Mesenchymal stem cell (in vitro differentiated cells and primary cell): ENCODE measurements around the gene GFY.

Source experiments
- DNase-seq: peaks from one replicate; pipeline ENCODE4 v3.0.0-alpha.2; 2013
- H2AFZ ChIP-seq: one replicate; pipeline ENCODE4 v1.6.1; 2013; ENCODE audit warnings: low read depth, mild to moderate bottlenecking, control low read depth, inconsistent platforms, low read length, moderate library complexity
- H2AK5ac ChIP-seq: 2 replicates; pipeline ENCODE4 v1.6.1; 2013; ENCODE audit warnings: low read length, moderate library complexity, mild to moderate bottlenecking, inconsistent platforms; ENCODE audit not compliant: severe bottlenecking
- H2BK120ac ChIP-seq: one replicate; pipeline ENCODE4 v1.6.1; 2013; ENCODE audit warnings: low read depth, mild to moderate bottlenecking, inconsistent platforms, low read length, moderate library complexity
- H2BK12ac ChIP-seq, 2 experiments: one replicate each; pipeline ENCODE4 v1.6.1; 2013; ENCODE audit warnings: inconsistent platforms in 2 of 2, low read length in 2 of 2, mild to moderate bottlenecking in 2 of 2, moderate library complexity in 2 of 2, control low read depth in 1 of 2
- H2BK15ac ChIP-seq: one replicate; pipeline ENCODE4 v1.6.1; 2013; ENCODE audit warnings: mild to moderate bottlenecking, low read depth, inconsistent platforms; ENCODE audit not compliant: poor library complexity, severe bottlenecking
- H2BK5ac ChIP-seq: 2 replicates; pipeline ENCODE4 v1.6.1; 2013; ENCODE audit warnings: low read depth, mild to moderate bottlenecking, low read length, control low read depth, inconsistent platforms; ENCODE audit not compliant: poor library complexity, severe bottlenecking
- H3K14ac ChIP-seq, 2 experiments: one replicate each; pipeline ENCODE4 v1.6.1; 2013; ENCODE audit warnings: inconsistent platforms in 2 of 2, low read length in 2 of 2, control low read depth in 1 of 2, mild to moderate bottlenecking in 1 of 2, moderate library complexity in 1 of 2
- H3K18ac ChIP-seq, 2 experiments: one replicate each; pipeline ENCODE4 v1.6.1; 2013; ENCODE audit warnings: inconsistent platforms in 2 of 2, low read length in 2 of 2, control low read depth in 1 of 2, low read depth in 1 of 2, mild to moderate bottlenecking in 1 of 2
- H3K23ac ChIP-seq, 2 experiments: one replicate each; pipeline ENCODE4 v1.6.1; 2013; ENCODE audit warnings: inconsistent platforms in 2 of 2, low read length in 2 of 2, mild to moderate bottlenecking in 2 of 2, moderate library complexity in 2 of 2, control low read depth in 1 of 2
- H3K27ac ChIP-seq: 2 replicates; pipeline ENCODE4 v1.5.1; 2013; ENCODE audit warnings: mild to moderate bottlenecking, moderate library complexity, low read length, control low read depth, inconsistent platforms; ENCODE audit not compliant: poor library complexity, severe bottlenecking
- H3K27me3 ChIP-seq, 2 experiments: 2 replicates each; pipeline versions ENCODE4 v1.6.1 to v1.7.0; 2013; ENCODE audit warnings: low read length in 2 of 2, mild to moderate bottlenecking in 2 of 2, moderate library complexity in 2 of 2, control low read depth in 1 of 2, inconsistent platforms in 1 of 2; ENCODE audit not compliant: control insufficient read depth in 1 of 2, insufficient read depth in 1 of 2
- H3K36me3 ChIP-seq, 2 experiments: 2 replicates each; pipeline versions ENCODE4 v1.6.1 to v1.7.0; 2013; ENCODE audit warnings: low read length in 2 of 2, control low read depth in 1 of 2, inconsistent platforms in 1 of 2, low read depth in 1 of 2, mild to moderate bottlenecking in 1 of 2; ENCODE audit not compliant: insufficient read depth in 2 of 2, control insufficient read depth in 1 of 2
- H3K4ac ChIP-seq, 2 experiments: one replicate each; pipeline ENCODE4 v1.6.1; 2013; ENCODE audit warnings: inconsistent platforms in 2 of 2, low read length in 2 of 2, mild to moderate bottlenecking in 2 of 2, moderate library complexity in 2 of 2, control low read depth in 1 of 2, low read depth in 1 of 2
- H3K4me1 ChIP-seq: 2 replicates; pipeline ENCODE4 v1.6.1; 2013; ENCODE audit warnings: low read depth, low read length, control low read depth; ENCODE audit not compliant: control insufficient read depth, insufficient read depth
- H3K4me2 ChIP-seq: 2 replicates; pipeline ENCODE4 v1.6.1; 2013; ENCODE audit warnings: low read length, mild to moderate bottlenecking, inconsistent platforms; ENCODE audit not compliant: poor library complexity, severe bottlenecking
- H3K4me3 ChIP-seq, 2 experiments: 2 replicates each; pipeline versions ENCODE4 v1.5.1 to v1.7.0; 2013; ENCODE audit warnings: low read length in 2 of 2, mild to moderate bottlenecking in 2 of 2, control low read depth in 1 of 2, low read depth in 1 of 2; ENCODE audit not compliant: insufficient read depth in 1 of 2
- H3K79me1 ChIP-seq: replicated peaks from 2 replicates; pipeline ENCODE4 v1.6.1; 2013; ENCODE audit warnings: mild to moderate bottlenecking, control low read depth, low read length, inconsistent platforms; ENCODE audit not compliant: poor library complexity, severe bottlenecking
- H3K9ac ChIP-seq: 2 replicates; pipeline ENCODE4 v1.7.0; 2013; ENCODE audit warnings: mild to moderate bottlenecking, low read length, moderate library complexity
- H3K9me3 ChIP-seq: 2 replicates; pipeline ENCODE4 v1.7.0; 2013; ENCODE audit warnings: mild to moderate bottlenecking, low read length; ENCODE audit not compliant: control insufficient read depth
- H4K8ac ChIP-seq: one replicate; pipeline ENCODE4 v1.6.1; 2013; ENCODE audit warnings: inconsistent platforms, mild to moderate bottlenecking, low read length, moderate library complexity
- H4K91ac ChIP-seq: one replicate; pipeline ENCODE4 v1.6.1; 2013; ENCODE audit warnings: mild to moderate bottlenecking, low read length, inconsistent platforms
- WGBS: methylation state at CpG from one replicate; pipeline ENCODE4 v1.1.7; 2013; ENCODE audit warnings: mixed read lengths; 5-methylcytosine and 5-hydroxymethylcytosine counted together

The GFY gene

GRCh38 chr19:49430678-49431329 lies 5.6 kb downstream of the GFY start:
- Histone ChIP-seq H4K91ac (no peak overlapping the region), H3K4me2 (no peak overlapping the region), H3K23ac (no peak overlapping the region), H3K18ac (no peak overlapping the region), H3K79me1 (no peaks in the 10 kb centered on the region), H3K27ac (no peak overlapping the region), H2BK12ac (no peak overlapping the region), H2AK5ac (no peak overlapping the region), H2BK5ac (no peak overlapping the region), H4K8ac (no peak overlapping the region), H2AFZ (no peak overlapping the region), H3K4me1 (peaks cover 10% of the 10 kb centered on the region), H3K27me3 (peaks cover 64 to 77% of the 10 kb centered on the region in 2 experiments), H3K9me3 (no peaks in the 10 kb centered on the region), H3K9ac (no peak overlapping the region), H3K4me3 (no peak overlapping the region), H3K4ac (no peak overlapping the region), H2BK15ac (no peak overlapping the region), H3K14ac (no peak overlapping the region), H3K36me3 (no peaks in the 10 kb centered on the region), H2BK120ac (no peak overlapping the region)
- no peak for DNase-seq
- WGBS = 84% methylated on average over 26 of the region's 28 CpGs

GRCh38 chr19:49431330-49431749 lies 6.2 kb downstream of the GFY start:
- Histone ChIP-seq H3K4me3 (no peak overlapping the region), H3K14ac (no peak overlapping the region), H3K23ac (no peak overlapping the region), H2BK12ac (no peak overlapping the region), H3K4ac (no peak overlapping the region), H3K18ac (no peak overlapping the region), H3K4me1 (peaks cover 11% of the 10 kb centered on the region), H3K27me3 (peaks cover 62 to 77% of the 10 kb centered on the region in 2 experiments), H3K79me1 (no peaks in the 10 kb centered on the region), H2BK15ac (no peak overlapping the region), H2AFZ (no peak overlapping the region), H4K91ac (no peak overlapping the region), H3K27ac (no peak overlapping the region), H3K9ac (no peak overlapping the region), H4K8ac (no peak overlapping the region), H3K9me3 (no peaks in the 10 kb centered on the region), H2AK5ac (no peak overlapping the region), H2BK120ac (no peak overlapping the region), H3K36me3 (no peaks in the 10 kb centered on the region), H3K4me2 (no peak overlapping the region), H2BK5ac (no peak overlapping the region)
- no peak for DNase-seq
- WGBS = 81% methylated on average over 25 of the region's 29 CpGs

DNA sequence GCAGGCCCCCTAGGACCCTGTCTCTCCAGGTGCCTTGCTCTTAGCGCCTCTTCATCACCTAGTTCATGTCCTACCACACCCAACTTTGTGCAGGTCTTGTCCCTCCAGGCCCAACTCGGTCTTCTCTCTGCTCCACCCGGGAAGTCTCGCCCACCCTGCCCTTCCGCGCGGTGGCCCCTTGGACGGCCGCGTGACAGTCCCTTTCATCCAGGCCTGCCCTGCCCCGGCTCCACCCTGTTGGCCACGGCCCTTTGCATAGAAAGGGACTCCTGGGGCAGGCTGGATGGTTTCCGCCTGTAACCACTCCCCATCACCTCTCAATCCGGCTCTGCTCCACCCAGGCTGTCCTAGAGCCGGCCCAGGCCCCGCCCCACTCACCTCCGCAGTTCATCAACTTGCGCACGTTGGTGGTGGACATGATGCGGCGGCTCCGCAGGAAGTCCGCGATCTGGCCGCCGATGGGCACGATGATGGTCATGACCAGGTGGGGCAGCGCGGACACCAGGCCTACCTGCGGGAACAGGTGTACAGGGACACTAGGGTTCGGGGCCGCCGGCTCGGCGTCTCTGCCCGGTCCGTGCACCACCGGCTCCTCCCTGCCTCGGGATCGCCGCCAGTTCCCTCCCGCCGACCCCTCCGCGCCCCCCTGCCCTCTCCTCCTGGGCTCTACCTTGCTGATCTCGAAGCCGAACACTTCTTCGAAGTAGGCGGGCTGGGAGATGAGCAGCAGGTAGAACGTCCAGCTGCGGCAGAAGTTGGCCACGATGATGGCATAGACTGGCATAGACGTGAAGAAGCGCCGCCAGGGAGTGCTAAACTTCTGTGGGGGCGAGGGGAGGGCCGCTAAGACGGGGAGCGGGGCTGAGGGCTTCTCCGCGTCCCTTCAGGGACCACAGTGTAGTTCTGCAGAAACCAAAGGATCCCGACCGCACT lies 7.2 kb downstream of the GFY start:
- peaks cover 13% of the 10 kb centered on the region for H3K4me1 ChIP-seq
- 42% methylated on average over 63 of the region's 63 CpGs for WGBS
- H3K4ac ChIP-seq = no peak overlapping the region
- no peak overlapping the region for H3K23ac ChIP-seq
- H3K27me3 ChIP-seq = peaks cover 57 to 77% of the 10 kb centered on the region in 2 experiments
- H3K4me2 ChIP-seq = no peak overlapping the region
- H3K9ac ChIP-seq = no peak overlapping the region
- no peak overlapping the region for H2BK120ac ChIP-seq
- H4K91ac ChIP-seq = no peak overlapping the region
- no peak overlapping the region for H2AK5ac ChIP-seq
- H3K36me3 ChIP-seq = no peaks in the 10 kb centered on the region
- no peak overlapping the region for H4K8ac ChIP-seq
- H3K18ac ChIP-seq = no peak overlapping the region
- no peaks in the 10 kb centered on the region for H3K79me1 ChIP-seq
- H2BK12ac ChIP-seq = no peak overlapping the region
- H3K27ac ChIP-seq = no peak overlapping the region
- H2BK5ac ChIP-seq = no peak overlapping the region
- no peak overlapping the region for H2AFZ ChIP-seq
- H3K9me3 ChIP-seq = no peaks in the 10 kb centered on the region
- H3K14ac ChIP-seq = no peak overlapping the region
- H2BK15ac ChIP-seq = peak overlapping the region; percentile 74
- DNase-seq = no peak
- no peak overlapping the region for H3K4me3 ChIP-seq

- Histone ChIP-seq H3K18ac (no peak overlapping the region), H3K27ac (no peak overlapping the region), H3K9ac (no peak overlapping the region), H2BK5ac (no peak overlapping the region), H3K79me1 (no peaks in the 10 kb centered on the region), H3K14ac (no peak overlapping the region), H3K4me3 (no peak overlapping the region), H4K91ac (no peak overlapping the region), H2BK15ac (no peak overlapping the region), H2BK120ac (no peak overlapping the region), H3K4ac (no peak overlapping the region), H2BK12ac (no peak overlapping the region), H3K4me2 (no peak overlapping the region), H3K23ac (no peak overlapping the region), H3K9me3 (no peaks in the 10 kb centered on the region), H3K4me1 (peaks cover 6% of the 10 kb centered on the region), H2AFZ (no peak overlapping the region), H2AK5ac (no peak overlapping the region), H3K36me3 (no peaks in the 10 kb centered on the region), H4K8ac (no peak overlapping the region), H3K27me3 (peaks cover 59 to 77% of the 10 kb centered on the region in 2 experiments)
- DNase-seq = no peak
- 78% methylated on average over 31 of the region's 31 CpGs for WGBS
Observed at GRCh38 chr19:49433240-49433901, 8.2 kb downstream of the GFY start.
